Nephron progenitor cell (in vitro differentiated cells): ENCODE measurements around the gene CFAP251.

Source experiments
- DNase-seq: peaks from one replicate; pipeline ENCODE4 v3.0.0; 2021
- H3K27ac Mint-ChIP-seq: 2 replicates; pipeline ENCODE4 v1.8.0; 2021; ENCODE audit warnings: mild to moderate bottlenecking, moderate library complexity, mixed read lengths
- H3K27me3 Mint-ChIP-seq: 2 replicates; pipeline ENCODE4 v1.8.0; 2021; ENCODE audit warnings: mild to moderate bottlenecking, low read depth, mixed read lengths; ENCODE audit not compliant: poor library complexity
- H3K36me3 Mint-ChIP-seq: 2 replicates; pipeline ENCODE4 v1.8.0; 2021; ENCODE audit warnings: low read depth, mixed read lengths
- H3K4me1 Mint-ChIP-seq: 2 replicates; pipeline ENCODE4 v1.8.0; 2021; ENCODE audit warnings: mixed read lengths
- H3K4me3 Mint-ChIP-seq: 2 replicates; pipeline ENCODE4 v1.8.0; 2021; ENCODE audit warnings: mild to moderate bottlenecking, moderate library complexity, mixed read lengths
- H3K9me3 Mint-ChIP-seq: 2 replicates; pipeline ENCODE4 v1.8.0; 2021; ENCODE audit warnings: mild to moderate bottlenecking, moderate library complexity, mixed read lengths
- CTCF ChIP-seq: fragments of 200-600 bp; sonication (generic); IDR thresholded peaks from 2 replicates; pipeline ENCODE4 v1.5.0; 2021; ENCODE audit warnings: antibody characterized with exemption

Gene CFAP251

GRCh38 chr12:121970581-121971300, 52.3 kb downstream of the CFAP251 start:
- Mint-ChIP-seq H3K4me3 (no peak overlapping the region), H3K27ac (no peak overlapping the region), H3K9me3 (peaks cover 31% of the 10 kb centered on the region), H3K4me1 (peaks cover 15% of the 10 kb centered on the region), H3K36me3 (peaks cover 24% of the 10 kb centered on the region), H3K27me3 (no peaks in the 10 kb centered on the region)
- no peak for DNase-seq
- no peak for TF ChIP-seq CTCF

GRCh38 chr12:121974026-121974985, 55.9 kb downstream of the CFAP251 start:
- Mint-ChIP-seq H3K9me3 (peaks cover 31% of the 10 kb centered on the region), H3K4me3 (no peak overlapping the region), H3K4me1 (peaks cover 20% of the 10 kb centered on the region), H3K27ac (no peak overlapping the region), H3K27me3 (no peaks in the 10 kb centered on the region), H3K36me3 (peaks cover 17% of the 10 kb centered on the region)
- no peak for TF ChIP-seq CTCF
- DNase-seq: no peak

GRCh38 chr12:121975021-121975420, 56.6 kb downstream of the CFAP251 start:
- TF ChIP-seq CTCF: no peak
- DNase-seq: no peak
- peaks cover 17% of the 10 kb centered on the region for H3K36me3 Mint-ChIP-seq
- peaks cover 31% of the 10 kb centered on the region for H3K9me3 Mint-ChIP-seq
- H3K4me1 Mint-ChIP-seq: peaks cover 25% of the 10 kb centered on the region
- no peak overlapping the region for H3K4me3 Mint-ChIP-seq
- H3K27me3 Mint-ChIP-seq: no peaks in the 10 kb centered on the region
- no peak overlapping the region for H3K27ac Mint-ChIP-seq

- Mint-ChIP-seq H3K36me3 (peaks cover 15% of the 10 kb centered on the region), H3K27me3 (no peaks in the 10 kb centered on the region), H3K4me1 (peaks cover 41% of the 10 kb centered on the region), H3K9me3 (peaks cover 26% of the 10 kb centered on the region), H3K27ac (no peak overlapping the region), H3K4me3 (no peak overlapping the region)
- TF ChIP-seq CTCF: no peak
- DNase-seq: no peak
Observed at GRCh38 chr12:121976950-121977349, 58.6 kb downstream of the CFAP251 start.

- Mint-ChIP-seq H3K4me3 (no peak overlapping the region), H3K4me1 (peaks cover 57% of the 10 kb centered on the region), H3K9me3 (no peaks in the 10 kb centered on the region), H3K27ac (peak overlapping the region; percentile 82), H3K27me3 (no peaks in the 10 kb centered on the region), H3K36me3 (no peaks in the 10 kb centered on the region)
- no peak for TF ChIP-seq CTCF
- no peak for DNase-seq
Observed at GRCh38 chr12:121980191-121980891, 61.9 kb downstream of the CFAP251 start.
